ENCODE measurements around the gene KLHL29.

Gene KLHL29

DNA sequence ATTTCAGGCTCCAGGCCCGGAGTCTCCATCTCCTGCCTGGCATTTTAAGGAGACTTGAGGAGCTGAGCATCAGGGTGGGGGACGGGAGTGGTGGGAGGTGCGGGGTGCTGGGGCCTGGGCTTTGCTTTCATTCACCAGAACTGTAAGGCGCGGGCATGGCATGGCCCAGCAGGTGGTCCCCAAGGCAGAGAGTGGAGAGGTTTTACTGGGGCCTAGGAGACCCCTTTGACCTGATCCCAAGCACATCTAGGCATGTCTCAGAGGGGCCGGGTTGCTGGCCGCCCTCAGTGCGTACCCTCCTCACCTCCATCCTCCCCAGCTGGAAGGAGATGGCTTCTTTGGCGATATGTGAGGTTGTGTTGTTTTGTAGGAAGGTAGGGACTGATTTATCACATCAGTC is 172.5 kb downstream of the KLHL29 start:
- DNase-seq: no peak

DNA sequence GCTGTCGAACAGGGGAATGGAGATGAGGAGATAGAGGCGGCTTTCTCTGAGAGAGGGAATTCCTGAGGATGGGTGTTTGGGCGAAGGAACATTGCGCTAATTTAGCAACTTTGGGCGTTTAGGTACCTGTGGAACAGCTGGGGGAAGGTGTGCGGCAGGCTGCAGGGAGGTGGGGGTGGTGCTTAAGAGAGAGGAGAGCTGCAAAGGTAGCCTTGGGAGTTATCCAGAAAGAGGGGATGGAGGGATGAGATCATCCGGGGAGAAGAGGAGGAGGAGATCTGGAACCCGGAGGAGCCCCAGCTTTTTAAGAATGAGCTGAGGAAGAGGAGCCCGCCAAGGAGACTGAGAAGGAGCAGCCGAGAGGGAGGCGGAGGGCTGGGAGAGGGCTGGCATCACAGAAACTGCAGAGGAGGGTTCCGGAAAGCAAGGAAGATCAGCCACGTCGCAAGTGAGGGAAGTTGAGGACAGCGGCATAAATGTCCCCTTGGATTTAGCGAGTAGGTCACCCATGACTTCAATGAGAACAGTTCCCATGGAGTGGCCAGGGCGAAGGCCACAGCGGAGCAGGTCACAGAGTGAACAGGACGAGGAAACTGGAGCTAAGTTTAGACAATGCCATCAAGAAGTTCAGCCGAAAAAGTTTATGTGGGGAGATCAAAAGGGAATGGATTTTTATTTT is 174.7 kb downstream of the KLHL29 start:
- no peak for DNase-seq

DNA sequence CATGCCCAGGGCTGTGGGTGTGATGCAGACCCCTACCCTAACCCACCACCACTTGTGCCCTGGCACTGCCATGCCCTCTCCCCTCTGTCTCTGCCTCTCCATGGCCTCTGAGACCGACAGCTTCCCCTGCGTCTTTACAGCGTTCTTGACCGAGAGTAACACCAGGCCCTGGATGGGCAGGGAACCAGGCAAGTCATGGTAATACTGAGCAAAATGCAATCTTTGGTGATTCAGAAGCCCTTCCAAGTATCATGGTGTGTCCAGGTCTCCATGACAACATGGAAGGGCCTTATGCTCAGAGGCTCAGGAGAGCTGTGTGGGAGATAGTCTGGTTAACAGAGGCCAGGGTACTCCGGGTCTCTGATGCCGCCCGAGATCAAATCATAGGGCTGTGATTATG is 176.1 kb downstream of the KLHL29 start:
- no peak for DNase-seq

DNA sequence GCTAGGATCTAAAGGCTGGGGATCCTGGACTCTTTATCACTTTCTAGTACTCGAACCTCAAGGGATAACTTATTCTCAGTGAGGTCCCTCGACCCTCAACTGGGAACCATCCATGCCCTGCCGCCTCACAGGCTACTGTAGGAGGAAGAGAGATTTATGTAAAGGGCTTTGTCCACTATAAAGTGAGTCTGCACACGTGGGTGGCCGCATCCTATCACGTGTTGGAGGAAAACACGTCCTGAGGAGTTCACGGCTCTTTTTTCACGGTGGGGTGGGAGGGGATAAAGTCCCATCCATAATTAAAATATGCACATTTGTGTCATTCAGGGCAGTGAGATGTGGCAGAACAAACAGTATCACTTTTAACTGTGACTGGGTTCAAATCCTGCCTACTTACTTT is 176.6 kb downstream of the KLHL29 start:
- DNase-seq: no peak

DNA sequence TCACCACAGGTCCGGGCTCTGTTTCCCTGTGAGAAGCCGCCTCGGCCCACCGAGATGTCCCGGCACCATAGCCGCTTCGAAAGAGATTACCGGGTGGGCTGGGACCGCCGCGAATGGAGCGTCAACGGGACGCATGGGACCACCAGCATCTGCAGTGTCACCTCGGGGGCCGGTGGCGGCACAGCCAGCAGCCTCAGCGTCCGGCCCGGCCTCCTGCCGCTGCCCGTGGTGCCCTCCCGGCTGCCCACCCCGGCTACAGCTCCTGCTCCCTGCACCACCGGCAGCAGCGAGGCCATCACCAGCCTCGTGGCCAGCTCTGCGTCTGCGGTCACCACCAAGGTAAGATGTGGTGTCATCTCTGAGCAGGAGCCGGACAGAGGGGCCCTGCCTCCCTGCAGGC is 177.2 kb downstream of the KLHL29 start:
- DNase-seq: no peak

DNA sequence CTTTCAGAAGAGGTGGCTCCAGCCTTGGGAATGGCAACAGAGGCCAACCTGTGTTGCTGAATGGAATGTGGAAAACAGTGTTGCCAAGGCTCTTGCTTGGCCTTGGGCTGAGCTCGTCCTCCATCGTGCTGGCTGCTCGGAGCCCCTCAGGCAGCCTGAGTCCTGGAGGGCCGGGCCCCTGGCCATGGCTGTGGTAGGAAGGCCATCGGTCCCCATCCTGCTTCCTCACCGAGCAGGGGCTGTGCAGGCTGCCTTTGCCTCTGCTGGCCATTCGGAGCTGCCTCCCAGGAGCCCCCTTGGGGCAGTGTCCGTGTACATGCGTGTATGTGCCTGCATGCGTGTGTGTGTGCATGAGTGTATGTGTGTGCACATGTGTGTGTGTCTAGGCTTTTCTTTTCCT is 178.2 kb downstream of the KLHL29 start:
- DNase-seq: no peak

DNA sequence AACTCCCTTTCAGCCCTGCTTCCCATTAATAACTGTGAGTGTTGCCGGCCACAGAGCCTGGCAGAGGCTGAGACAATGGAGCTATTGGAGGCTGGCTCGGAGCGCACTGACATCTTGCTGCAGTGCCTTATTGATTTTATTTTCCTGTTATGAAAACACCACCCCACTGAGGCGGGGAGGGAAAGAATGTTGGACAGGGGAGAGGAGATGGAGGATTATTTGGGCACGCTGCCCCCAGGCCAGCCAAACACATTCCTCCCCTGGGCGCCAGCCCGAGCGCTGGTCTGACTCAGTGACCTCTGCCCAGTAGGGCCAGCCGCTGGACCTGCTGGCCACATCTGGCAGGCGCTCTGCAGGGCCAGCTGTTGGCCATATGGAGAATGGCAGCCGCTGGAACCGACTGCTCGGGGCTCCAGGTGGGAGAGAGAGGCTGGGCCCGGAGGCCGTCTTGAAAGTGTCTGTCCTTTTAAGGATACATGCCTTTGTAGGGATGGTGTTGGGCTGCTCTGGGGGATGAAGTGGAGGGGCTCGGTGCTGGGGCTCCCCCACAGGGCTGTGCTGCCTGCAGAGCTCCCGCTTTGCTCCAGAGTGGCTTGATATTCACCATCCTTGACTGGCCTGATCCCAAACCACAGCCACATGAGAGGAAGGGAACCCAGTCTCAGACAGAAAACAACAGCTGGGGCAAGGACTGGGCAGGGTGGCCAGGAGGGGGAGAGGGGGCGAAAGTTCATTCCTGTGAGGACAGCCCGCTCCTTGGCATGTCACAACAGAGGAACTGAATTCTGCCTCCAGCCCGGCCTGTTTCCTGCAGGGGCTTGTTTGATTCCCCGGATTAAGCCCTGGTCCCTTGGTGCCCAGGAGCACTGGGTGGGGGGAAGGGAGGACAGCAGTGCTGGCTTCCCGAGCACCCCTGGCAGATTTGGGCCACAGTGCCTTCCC is 179.0 kb downstream of the KLHL29 start:
- no peak for DNase-seq

DNA sequence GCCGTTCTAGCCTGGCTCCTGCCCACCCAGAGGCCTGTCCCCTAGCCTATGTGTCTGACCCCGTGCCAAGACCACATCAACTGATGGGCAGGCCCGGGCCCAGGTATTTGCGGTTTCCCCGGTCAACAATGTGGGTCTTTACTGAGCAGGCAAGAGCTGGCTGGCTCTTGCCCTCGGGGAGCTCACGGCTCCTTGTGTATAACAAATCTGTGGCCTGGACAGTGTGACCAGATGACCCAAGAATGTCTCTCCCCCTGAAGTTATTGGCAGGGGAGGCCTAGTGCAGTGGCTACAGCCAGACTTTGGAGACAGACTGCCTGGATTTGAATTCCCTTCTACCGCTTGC is 179.6 kb downstream of the KLHL29 start:
- no peak for DNase-seq

DNA sequence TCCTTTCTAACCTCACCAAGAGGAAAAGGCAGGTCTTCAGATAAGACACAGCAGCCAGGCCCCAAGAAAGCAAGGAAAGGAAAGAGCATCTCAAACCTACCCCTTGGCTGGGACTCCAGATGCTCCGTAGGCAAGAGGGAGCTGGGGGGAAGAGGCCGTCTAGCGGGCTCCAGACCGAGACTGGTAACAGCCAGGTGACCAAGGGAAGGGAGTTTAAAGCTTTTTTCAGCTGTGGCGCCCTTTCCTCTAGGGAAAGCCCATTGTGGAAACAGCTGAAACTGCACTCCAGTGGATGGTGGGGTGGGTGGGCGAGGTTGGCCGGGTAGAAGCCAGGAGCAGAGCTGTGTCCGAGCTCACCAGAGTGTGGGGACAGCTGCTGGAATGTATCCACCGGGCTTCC is 180.4 kb downstream of the KLHL29 start:
- no peak for DNase-seq

DNA sequence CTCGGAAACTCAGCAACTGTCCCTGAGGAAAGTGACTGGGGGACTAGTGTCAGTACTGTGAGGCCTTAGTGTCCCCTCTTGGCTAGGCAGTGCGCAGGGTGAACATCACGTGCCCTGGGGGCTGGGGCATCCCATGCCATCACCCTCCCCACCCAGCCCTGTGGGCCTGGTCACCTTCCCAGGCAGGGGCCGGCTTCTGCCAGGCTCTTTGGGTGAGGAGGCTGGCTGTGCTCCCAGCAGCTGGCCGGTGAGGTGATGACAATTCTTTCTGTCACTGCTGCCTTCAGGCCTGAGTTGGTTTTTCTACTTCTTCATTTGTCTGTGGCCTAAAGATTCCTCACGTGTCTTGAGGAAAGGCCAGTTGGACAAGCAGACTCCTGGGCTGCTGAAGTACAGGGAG is 180.8 kb downstream of the KLHL29 start:
- DNase-seq: no peak

DNA sequence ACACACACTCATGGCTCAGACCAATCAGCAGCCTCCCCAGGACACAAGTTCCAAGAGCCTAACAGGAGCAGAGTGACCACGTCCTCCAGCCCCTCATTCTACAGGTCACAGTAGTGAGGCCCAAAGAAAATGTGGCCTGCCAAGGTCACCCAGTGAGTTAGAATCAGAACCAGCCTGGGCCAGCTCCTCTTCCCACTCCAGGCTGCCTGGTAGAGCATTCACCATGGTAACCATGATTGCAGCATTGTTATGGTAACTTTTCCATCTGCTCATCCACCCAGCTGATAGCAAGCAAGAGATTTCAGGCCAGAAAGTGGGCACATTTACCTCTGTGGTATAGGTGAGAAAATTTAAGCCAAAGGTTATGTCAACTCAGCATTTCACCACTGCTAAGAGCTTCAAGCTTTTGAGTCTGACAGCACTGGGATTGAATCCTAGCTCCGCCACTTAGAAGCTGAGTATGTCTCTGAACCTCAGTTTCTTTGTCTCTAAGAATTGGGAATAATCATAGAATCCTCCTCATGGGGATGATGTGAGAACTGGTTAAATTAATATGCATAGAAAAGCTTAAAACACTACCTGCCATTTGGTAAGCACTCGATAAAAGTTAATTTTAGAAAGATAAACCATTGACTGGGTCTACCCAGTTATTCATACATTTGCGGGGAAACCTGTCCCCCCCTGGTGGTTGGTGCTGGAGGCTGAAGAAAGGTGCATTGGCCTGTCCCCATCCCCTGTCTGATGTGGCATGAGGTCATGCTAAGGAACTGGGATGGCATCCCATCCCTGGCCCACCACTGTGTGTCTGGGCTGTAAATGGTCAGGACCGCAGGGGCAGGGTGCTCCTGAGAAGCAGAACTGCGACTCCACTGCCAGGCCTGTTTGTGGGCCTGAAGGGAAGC is 181.5 kb downstream of the KLHL29 start:
- no peak for DNase-seq

DNA sequence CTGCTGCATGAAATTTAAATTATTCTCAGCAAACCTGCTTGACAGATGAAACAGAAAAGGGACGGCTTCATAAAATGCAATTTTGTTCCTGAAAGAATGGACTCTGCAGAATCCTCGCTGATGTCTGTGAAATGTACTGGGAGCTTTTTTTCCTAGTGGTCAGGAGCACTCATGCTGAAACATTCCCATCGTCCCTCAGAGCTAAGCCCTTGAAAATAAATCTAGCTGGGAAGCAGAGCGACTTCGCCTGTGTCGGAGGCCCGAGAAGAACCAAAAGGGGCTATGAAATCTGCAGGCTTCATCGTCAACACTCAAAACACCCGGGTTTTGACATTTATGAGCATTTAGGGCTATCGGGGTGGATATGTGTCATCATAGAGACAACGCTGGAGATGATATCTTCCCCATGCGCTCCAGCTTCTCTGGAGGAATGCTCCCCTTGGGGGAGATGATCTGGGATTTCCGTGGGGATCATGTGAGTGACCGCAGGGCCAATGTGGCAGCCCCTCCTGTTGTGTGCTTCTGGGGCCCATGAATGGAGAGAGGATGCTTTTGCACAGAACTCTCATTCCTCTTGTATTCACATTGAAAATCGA is 182.3 kb downstream of the KLHL29 start:
- DNase-seq: no peak

DNA sequence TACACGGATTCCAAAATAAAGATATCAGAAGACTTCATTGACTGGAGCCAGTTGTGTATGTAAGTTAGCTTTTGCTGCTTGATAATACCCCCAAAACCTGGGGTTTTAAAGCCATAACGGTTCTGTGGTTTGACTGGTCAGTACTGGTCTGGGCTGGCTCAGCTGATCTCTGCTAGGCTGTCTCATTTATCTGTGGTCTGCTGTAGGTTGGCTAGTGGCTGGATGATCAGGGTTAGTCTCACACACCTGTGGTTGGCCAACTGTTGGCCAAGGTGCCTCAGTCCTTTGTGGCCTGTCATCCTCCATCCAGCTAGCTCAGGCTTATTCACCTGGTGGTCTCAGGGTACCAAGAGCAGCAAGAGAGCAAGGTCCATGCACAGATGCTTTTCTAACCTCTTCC is 183.2 kb downstream of the KLHL29 start:
- DNase-seq: no peak

DNA sequence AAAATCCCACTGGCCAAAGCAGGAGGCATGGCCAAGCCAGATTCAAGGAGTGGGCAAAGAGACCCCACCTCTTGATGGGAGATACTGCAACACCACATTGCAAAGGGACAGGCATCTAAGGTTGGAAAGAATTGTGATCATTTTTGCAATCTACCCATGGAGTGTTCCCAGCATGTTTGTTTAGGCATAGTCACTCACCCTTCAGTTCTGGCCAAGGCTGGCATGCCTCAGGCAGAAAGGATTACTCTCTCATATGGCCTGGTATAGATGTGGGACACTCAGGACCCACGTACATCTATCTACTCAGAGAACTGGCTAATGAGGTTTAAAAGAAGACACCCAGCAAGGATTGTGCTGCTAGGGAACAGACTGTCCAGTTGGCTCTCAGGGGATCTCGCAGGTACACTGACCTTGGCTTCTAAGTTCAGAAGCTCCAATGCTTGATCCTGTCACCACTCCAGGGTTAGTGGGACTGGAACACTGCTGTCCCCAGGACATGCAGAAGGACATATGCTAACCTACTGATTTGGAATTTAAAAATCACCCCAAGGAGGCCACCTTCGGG is 183.7 kb downstream of the KLHL29 start:
- no peak for DNase-seq

DNA sequence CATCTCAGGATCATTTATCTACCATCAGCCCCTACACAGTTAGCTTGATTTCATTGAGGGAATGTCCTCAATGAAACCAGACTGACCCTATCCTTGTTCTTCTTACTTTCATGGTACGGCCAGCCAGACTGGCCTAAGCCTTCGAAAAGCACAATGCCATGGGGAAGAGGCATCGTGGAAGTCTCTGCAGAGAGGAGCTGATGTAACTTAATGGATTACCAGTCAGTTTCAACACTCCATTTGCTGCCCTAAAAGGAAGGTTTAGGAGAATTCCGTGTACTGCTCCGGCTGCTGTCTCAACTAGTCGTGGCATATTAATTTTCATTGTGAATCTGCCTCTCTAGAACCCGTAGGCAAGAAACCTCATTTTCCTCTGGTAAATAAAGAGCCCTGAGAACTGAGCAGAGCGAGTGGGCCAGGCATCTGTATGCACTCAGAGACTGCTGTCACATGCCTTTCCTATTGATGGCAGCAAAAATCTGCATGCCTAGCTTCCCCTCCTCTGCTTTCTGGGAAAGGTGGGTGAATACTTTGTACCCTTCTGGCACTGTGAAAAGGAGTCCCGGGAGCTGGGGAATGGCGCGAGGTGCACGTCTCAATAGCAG is 184.9 kb downstream of the KLHL29 start:
- no peak for DNase-seq

DNA sequence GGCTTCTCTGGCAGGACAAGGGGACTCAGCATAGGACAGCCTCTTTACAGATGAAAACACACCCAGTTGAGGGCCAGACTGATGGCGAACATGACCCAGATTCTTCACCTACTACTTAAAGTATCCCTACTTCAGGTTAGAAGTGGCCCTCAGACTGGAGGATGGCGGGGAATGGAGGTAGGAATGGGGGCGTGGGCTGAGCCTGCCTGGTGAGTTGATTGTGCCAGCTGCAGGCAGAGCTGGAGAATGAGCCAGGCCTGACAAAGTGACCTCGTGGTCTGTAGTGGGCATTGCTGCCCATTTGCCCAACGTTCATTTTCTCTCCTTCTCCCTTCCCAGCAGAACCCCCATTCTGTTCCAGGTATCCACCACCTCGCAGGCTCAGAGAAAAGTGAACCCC is 186.1 kb downstream of the KLHL29 start:
- no peak for DNase-seq

DNA sequence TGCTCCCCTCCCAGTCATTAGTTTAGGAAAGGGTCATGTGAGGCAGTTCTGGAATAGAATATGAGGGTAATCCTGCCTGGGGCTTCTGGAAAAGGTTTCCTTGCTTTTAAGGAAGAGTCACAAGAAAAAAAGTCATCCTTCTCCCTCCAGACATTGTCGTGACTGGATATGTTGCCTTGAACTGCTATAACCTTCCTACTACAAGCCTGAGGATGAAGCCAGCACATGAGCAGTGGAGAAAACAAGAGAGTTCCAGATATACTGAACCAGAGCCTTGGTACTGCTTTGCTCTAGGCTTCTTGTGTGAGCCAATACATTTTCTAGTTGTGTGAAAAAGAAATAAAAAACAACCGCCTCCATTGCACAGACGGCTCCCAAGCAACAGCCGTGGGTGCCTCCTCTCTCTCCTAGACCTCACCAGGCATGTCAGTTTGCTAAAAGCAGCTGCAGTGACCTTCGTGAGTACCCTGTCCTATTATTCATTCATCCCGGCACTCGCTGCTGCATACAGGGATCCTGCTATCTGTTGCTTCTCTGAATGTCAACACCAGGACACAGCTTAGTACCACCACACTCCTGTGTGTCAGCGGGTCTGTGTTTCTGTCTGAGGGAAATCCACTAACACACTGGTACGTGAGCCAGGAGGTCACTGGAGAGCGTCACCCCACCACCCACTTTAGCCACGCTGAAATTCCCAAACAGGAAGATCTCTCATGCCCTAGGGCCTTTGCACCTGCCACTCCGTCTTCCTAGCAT is 186.7 kb downstream of the KLHL29 start:
- no peak for DNase-seq

DNA sequence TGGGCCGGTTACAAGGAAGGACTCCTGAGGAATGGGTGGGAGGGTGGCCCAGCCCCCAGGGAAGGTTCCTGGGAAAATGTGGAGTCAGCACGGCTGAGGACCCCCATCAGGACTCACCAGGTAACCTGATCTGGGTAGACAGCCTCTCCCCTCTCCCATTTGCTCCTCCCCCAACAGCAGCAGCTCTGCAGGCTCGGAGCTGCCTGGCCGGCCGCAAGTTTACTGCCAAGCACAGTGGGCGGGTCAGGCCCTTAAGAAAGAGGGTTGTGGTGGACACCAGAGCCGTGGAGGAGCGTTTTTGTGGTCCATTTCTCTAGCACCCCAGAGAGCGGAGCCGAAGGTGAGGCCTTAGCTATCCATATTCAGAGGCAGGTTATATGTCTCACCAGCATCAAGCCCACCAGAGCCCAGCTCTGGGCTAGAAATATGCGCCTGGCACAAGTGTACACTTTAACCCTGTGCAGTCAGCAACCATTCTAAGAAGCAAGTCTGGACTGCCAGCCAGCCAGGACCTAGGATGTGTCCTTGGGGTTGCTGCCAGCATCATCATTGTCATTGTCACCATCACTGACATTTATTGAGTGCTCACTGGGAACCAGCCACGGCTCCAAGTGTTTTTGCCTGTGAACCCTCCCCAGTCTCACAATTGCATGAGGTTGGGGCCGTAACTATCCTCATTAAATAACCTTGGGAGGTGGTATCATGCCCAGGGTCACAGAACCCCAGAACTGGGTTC is 190.1 kb downstream of the KLHL29 start:
- DNase-seq: no peak

DNA sequence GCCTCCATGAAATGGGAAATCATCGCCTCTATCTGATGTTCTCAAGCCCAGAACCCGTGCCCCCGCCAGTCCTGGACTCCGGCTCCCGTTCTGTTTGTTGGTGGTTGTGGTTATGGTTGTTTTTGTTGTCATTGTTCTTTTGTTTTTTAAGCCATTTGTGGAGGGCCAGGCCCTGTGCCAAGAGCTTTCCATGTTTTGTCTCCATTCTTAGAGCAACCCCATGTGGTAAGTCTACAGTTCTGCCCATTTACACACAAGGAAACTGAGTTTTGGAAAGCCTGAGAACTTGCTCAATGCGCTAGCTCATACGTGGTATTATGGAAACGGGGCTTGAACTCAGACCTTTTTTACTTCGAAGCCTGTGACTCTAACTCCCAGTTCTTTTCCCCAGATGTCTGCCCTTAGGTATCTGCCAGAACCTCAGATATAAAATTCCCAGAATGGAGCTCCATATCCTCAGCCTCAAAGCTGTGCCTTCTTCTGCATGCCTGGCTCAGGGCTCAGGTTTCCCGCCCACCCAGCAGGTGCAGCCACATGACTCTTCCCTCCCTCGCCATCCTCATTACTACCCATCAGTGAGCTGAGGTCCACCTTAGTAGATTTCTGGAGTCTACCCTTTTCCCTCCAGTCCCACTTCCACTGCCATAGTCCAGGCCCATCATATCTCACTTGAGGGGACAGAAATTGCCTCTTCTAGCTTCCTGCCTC is 194.1 kb downstream of the KLHL29 start:
- DNase-seq: no peak

DNA sequence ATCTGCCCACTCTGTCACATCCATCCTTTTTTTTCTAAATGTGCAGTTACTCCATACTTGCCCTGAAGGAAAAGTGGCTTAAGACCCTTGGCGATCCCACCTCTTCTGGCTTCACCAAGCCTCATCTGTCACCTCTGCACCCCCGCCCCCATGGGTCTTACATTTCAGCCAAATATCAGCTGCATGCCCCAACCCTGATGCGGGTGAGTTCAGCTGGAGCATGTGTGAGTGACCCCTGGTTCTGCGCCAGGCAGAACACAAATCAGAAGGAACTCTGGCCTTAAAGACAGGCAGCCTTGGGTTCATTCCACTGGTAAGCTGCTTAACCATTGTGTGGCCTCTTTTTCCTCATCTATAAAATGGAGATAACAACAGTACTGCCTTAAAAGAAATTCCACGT is 194.7 kb downstream of the KLHL29 start:
- DNase-seq: no peak
